ENCODE data around the gene PLA2G2D.

DNA sequence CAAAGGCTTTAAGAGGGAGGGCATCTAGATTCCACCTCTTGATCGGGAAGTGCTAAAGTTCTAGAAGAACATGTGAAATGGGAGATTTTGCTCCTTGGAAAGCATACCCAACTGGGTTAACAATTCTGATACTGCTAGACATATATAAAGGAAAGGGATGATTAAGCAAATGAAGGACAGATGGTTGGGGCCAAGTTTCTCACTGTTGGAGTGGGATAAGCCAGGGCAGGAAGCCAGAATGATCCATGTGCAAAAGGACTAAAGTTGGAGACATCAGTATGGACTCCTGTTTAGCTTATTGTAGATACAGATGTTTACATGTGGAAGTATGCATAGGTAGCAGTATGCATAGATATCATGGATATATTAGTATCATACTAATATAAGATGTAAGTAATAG is 32.5 kb downstream of the PLA2G2D start:
- TF ChIP-seq EP300 (IDR thresholded peaks at IDR 0.05) (no peak), POLR2AphosphoS5 (IDR thresholded peaks at IDR 0.05) (no peak), POLR2A (IDR thresholded peaks at IDR 0.05) (no peak)
- TF ChIP-seq, protein P1, sequence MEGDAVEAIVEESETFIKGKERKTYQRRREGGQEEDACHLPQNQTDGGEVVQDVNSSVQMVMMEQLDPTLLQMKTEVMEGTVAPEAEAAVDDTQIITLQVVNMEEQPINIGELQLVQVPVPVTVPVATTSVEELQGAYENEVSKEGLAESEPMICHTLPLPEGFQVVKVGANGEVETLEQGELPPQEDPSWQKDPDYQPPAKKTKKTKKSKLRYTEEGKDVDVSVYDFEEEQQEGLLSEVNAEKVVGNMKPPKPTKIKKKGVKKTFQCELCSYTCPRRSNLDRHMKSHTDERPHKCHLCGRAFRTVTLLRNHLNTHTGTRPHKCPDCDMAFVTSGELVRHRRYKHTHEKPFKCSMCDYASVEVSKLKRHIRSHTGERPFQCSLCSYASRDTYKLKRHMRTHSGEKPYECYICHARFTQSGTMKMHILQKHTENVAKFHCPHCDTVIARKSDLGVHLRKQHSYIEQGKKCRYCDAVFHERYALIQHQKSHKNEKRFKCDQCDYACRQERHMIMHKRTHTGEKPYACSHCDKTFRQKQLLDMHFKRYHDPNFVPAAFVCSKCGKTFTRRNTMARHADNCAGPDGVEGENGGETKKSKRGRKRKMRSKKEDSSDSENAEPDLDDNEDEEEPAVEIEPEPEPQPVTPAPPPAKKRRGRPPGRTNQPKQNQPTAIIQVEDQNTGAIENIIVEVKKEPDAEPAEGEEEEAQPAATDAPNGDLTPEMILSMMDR (IDR thresholded peaks at IDR 0.05), result no peak
